ENCODE results near the gene EXOC3. TPM values are rescaled to one million over a fixed set of nuclear protein-coding genes. Genes with fewer than 3 reads are reported as not detected.

Gene EXOC3
- total RNA-seq, 1 experiment from 2014 or later = 55.0 TPM

GRCh38 chr5:494667-495255 is 51.8 kb downstream of the EXOC3 start:
- no TSS peak for BruUV-seq (replicated peaks)
- in situ Hi-C loops (cut with HindIII; ENCODE audit: low pct_unique_long_range_greater_than_20kb, low sequenced_read_pairs) = no loop called here
- Histone ChIP-seq H3K4me1 (ENCODE audit: control insufficient read depth, insufficient read depth, low read length) (no peaks in the 10 kb centered on the region), H3K27ac (ENCODE audit: low read length) (no peak overlapping the region), H3K4me3 (ENCODE audit: low read depth in 2 of 2, low read length in 2 of 2) (no peak overlapping the region), H3K9me3 (ENCODE audit: control insufficient read depth, insufficient read depth, low read depth, low read length) (no peaks in the 10 kb centered on the region), H3K27me3 (ENCODE audit: control insufficient read depth, insufficient read depth, low read length) (no peaks in the 10 kb centered on the region), H3K36me3 (ENCODE audit: control insufficient read depth, insufficient read depth, low read length) (no peaks in the 10 kb centered on the region)
- ATAC-seq (no peak), DNase-seq (ENCODE audit: low read depth, low spot score) (no peak)
- CTCF ChIA-PET = no interaction called here
- TF ChIP-seq POLR2AphosphoS5 (IDR thresholded peaks at IDR 0.05; ENCODE audit: low read depth, low read length) (no peak), CTCF (IDR thresholded peaks at IDR 0.05) (no peak), SIN3A (IDR thresholded peaks at IDR 0.05; ENCODE audit: borderline replicate concordance, insufficient read depth, low read depth, low read length) (no peak)
- intact Hi-C loops (cut with micrococcal nuclease; ENCODE audit: unreplicated experiment) = no loop called here
- POLR2A ChIA-PET = interaction anchor here (0.6 kb wide), 1 partner anchor 25 kb away, joined by 3 read pairs; no protein-coding TSS in a partner anchor

- POLR2A ChIA-PET = no interaction called here
- TF ChIP-seq CTCF (IDR thresholded peaks at IDR 0.05) = no peak
- TF ChIP-seq REST (IDR thresholded peaks at IDR 0.05; ENCODE audit: insufficient read depth in 1 of 2, low read depth in 2 of 2, low read length in 1 of 2) = no peak
- TF ChIP-seq SIN3A (IDR thresholded peaks at IDR 0.05; ENCODE audit: borderline replicate concordance, insufficient read depth, low read depth, low read length) = no peak
- no peak for TF ChIP-seq TCF7L2 (IDR thresholded peaks at IDR 0.05; ENCODE audit: low read depth, low read length)
- TF ChIP-seq POLR2AphosphoS5 (IDR thresholded peaks at IDR 0.05; ENCODE audit: low read depth, low read length) = no peak
- ATAC-seq (no peak), DNase-seq (ENCODE audit: low read depth, low spot score) (no peak)
- no peak overlapping the region for H3K4me3 ChIP-seq (ENCODE audit: low read depth in 2 of 2, low read length in 2 of 2)
- H3K4me1 ChIP-seq (ENCODE audit: control insufficient read depth, insufficient read depth, low read length) = no peaks in the 10 kb centered on the region
- no peaks in the 10 kb centered on the region for H3K36me3 ChIP-seq (ENCODE audit: control insufficient read depth, insufficient read depth, low read length)
- H3K27me3 ChIP-seq (ENCODE audit: control insufficient read depth, insufficient read depth, low read length) = no peaks in the 10 kb centered on the region
- no peak overlapping the region for H3K27ac ChIP-seq (ENCODE audit: low read length)
- BruUV-seq (replicated peaks) = no TSS peak
- H3K9me3 ChIP-seq (ENCODE audit: control insufficient read depth, insufficient read depth, low read depth, low read length) = no peaks in the 10 kb centered on the region
- intact Hi-C loops (cut with micrococcal nuclease; ENCODE audit: unreplicated experiment) (no loop called here), in situ Hi-C loops (cut with HindIII; ENCODE audit: low pct_unique_long_range_greater_than_20kb, low sequenced_read_pairs) (no loop called here)
- CTCF ChIA-PET = no interaction called here
These were observed 53.1 kb downstream of the EXOC3 start for GRCh38 chr5:496028-496427.
